DMS153 (cell line): ENCODE data around the gene SENP8.

Experiments used
- DNase-seq: peaks from one replicate; lab custom pipeline; 2025; lab: John Stamatoyannopoulos, UW

Gene SENP8

GRCh38 chr15:72175186-72176044 lies 57.2 kb downstream of the SENP8 start:
- no peak for DNase-seq

GRCh38 chr15:72176159-72176558 lies 58.0 kb downstream of the SENP8 start:
- no peak for DNase-seq

DNA sequence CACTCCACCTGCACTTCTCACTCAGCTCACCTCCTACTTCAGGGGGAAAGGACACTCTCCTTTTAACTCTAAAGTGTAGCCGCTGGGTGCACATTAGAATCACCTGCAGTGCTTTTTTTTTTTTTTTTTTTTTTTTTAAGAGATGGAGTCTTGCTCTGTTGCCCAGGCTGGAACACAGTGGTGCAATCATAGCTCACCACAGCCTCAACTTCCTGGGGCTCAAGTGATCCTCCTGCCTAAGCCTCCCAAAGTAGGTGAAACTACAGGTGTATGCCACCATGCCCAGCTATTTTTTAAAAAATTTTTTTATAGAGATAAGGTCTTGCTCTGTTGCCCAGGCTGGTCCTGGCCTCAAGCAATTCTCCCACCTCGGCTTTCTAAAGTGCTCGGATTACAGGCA lies 58.5 kb downstream of the SENP8 start:
- DNase-seq = no peak

GRCh38 chr15:72178976-72179585 lies 60.9 kb downstream of the SENP8 start:
- DNase-seq = no peak

DNA sequence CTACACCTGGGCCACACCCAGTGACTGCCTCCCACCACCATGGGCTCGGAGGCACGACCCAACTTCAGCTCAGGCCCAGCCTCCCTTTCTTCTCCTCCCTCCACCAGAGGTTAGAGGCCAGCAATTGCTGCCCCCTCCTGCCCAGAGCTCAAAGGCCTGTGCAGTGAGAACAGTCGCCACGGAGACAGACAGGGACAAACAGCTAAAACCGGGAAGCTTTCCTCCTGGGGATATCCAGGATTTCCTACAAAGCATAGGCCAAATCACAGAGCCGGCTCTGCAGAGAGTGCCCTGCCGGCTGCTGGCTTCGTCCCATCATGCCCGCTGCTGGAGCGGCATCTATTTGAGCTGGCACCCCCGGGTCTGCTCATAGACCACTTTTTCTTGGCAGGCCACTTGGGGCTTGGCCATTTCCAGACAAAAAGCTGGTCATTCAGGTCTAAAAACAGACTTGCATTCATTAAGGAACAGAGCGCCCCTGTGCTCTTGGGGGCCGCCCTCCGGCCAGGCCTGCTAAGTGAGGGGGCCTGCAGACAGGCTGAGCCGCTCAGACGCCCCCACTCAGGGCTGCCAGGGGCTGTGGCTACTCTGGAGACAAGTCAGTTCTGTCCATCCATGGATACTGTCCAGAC lies 61.9 kb downstream of the SENP8 start:
- DNase-seq = no peak

DNA sequence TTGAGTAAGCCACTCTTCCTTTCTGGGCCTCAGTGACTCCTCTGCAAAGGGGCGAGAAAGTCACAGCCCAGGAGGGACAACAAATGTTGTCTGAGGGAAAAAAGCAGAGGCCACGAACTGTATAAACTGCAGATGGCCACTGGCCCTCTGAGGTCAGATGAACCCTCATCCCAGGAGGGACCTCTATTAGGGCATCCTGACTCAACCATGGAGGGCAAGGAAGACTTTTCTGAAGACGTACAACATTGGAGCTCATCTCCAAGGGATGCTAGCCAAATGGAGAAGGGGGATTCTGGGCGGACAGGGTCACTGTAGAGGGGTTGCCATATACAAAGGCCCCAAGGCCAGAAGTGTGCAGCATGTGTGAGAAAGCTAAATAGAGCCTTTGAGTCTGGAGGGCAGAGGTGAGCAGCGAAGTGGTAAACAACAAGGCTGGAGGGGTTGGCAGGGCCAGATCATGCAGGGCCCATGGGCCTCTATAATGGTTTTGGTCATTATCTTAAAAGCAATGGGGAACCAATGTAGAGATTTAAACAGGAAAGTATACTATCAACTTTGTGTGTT lies 62.6 kb downstream of the SENP8 start:
- DNase-seq = no peak

GRCh38 chr15:72182244-72182643 lies 64.0 kb downstream of the SENP8 start:
- DNase-seq = no peak

GRCh38 chr15:72182673-72183072 lies 64.5 kb downstream of the SENP8 start:
- no peak for DNase-seq

- no peak for DNase-seq
Observed at GRCh38 chr15:72183781-72184164, 65.6 kb downstream of the SENP8 start.

DNA sequence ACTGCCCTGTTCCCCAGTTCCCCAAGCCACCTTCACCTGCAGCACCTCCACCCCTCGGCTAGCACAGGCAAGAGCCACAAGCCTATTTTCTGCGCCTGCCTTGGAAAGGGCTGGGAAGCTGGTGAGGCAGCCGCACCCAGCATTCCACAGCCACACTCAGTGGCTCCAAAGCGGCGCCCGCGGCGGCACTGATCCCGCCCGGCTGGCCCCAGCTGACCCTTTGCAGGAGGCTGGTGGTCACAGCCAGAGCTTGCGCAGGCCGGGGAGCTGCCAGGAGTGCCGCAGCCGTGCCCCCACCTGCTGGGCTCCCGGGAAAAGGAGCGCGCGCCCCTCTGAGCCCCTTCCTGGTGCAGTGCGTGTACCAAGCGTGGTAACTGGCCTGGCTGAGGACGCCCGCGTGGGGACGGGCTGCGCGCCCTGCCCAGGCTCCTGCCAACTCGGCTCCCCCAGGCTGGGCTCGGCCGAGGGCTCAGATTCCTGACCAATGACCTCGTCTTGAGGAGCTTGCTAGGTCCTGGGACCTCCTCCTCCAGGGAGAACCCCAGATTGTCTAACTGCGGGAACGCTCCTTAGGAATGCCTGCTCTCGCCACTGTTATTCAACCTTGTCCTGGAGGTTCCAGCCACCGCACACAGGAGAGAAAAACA lies 66.1 kb downstream of the SENP8 start:
- no peak for DNase-seq

DNA sequence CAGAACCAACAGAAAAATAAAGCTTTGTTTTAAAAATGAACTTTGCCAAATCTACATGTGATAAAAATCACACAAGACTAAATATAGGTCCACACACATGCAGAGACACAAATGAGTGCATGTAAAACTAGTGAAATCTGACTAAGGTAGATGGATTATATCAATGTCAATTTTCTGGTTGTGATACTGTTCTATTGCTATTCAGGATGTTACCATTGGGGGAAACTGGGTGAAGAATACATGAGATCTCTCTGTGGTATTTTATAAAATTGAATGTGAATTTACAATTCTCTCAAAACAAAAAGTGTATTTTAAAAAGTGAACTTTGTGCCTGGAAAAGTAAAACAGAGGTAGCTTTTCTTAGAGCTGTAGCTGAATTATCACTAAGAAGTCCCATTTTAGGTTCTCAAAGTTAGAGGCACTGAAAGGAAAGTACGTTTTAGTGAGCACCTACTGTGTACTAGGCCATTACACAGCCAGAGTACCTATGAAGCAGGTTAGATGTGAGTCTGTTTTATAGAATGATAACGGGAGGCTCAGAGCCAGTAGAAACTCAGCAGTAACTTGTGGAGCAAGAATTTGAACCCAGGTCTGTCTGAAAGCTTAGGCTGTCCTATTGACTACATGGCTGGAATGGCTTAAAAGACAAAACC lies 71.2 kb downstream of the SENP8 start:
- no peak for DNase-seq

DNA sequence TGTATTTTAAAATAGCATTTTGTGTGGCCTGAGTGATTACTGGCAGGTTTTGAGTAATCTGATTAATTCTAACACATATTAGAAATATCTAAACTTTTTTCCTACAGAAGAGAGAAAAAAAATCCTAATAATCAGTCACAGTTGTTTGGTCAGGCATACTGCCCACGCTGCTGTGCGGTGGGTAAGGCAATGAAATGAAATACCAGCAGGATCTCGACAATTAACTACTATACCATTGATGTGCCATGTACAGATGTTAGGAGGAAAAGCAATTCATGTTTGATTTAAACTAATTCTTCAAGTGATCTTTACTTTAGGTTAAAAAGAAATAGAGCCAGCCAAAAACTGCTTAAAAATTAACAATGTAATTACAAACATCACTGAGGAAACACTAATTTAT lies 74.2 kb downstream of the SENP8 start:
- no peak for DNase-seq
